ENCODE measurements around the gene KIF1C.

Gene KIF1C

DNA sequence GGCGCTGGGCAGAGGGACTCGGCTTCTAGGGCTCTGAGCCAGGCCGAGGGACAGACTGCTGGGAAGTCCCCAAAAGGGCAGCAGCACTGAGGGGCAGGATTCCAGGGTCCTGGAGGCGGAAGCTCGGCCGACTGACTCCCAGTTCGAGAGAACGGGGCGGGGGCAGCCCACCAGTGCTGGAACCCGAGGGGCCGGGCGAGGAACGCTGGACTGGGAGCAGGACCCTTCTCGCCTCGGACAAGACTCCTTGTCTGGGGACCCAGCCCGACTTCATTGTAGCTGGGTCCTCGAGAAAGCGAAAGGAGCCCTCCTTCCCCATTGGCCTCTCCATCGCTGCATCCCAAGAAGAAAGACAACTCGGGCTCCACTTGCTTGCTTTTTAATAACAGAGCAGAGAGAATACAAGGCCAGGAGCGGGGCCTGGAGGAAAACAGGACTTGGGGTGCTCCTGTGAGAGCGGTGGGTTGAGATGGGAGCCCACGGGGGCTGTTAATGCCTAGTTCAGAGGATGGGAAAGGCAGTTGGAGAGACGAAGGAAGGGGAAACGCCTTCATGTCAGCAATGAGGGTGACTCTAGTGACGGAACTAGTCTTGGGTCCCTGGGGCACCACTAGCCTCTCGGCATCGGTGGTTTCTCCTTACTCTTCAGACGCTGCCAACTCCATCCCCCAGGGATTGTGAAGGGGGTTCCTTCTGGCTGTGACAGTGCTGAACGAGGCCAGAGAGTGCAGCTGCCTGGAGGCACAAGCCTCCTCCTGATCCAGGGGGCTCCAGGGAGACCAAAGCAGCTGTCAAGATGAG lies 9.8 kb upstream of the KIF1C start:
- Histone ChIP-seq H3K27me3 (replicated peaks; ENCODE audit: control insufficient read depth, insufficient read depth, low read length) (no peaks in the 10 kb centered on the region), H3K4me3 (replicated peaks; ENCODE audit: low read depth, low read length) (peak overlapping the region; percentile 91), H3K36me3 (ENCODE audit: control insufficient read depth, insufficient read depth, low read length) (no peaks in the 10 kb centered on the region; the same call in 1 of the 2 replicates)
- TF ChIP-seq, protein P1, sequence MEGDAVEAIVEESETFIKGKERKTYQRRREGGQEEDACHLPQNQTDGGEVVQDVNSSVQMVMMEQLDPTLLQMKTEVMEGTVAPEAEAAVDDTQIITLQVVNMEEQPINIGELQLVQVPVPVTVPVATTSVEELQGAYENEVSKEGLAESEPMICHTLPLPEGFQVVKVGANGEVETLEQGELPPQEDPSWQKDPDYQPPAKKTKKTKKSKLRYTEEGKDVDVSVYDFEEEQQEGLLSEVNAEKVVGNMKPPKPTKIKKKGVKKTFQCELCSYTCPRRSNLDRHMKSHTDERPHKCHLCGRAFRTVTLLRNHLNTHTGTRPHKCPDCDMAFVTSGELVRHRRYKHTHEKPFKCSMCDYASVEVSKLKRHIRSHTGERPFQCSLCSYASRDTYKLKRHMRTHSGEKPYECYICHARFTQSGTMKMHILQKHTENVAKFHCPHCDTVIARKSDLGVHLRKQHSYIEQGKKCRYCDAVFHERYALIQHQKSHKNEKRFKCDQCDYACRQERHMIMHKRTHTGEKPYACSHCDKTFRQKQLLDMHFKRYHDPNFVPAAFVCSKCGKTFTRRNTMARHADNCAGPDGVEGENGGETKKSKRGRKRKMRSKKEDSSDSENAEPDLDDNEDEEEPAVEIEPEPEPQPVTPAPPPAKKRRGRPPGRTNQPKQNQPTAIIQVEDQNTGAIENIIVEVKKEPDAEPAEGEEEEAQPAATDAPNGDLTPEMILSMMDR (IDR thresholded peaks at IDR 0.05; ENCODE audit: insufficient read depth, low read length, poor library complexity, severe bottlenecking), result no peak
- DNase-seq (ENCODE audit: extremely low read depth, insufficient read length), result no peak

DNA sequence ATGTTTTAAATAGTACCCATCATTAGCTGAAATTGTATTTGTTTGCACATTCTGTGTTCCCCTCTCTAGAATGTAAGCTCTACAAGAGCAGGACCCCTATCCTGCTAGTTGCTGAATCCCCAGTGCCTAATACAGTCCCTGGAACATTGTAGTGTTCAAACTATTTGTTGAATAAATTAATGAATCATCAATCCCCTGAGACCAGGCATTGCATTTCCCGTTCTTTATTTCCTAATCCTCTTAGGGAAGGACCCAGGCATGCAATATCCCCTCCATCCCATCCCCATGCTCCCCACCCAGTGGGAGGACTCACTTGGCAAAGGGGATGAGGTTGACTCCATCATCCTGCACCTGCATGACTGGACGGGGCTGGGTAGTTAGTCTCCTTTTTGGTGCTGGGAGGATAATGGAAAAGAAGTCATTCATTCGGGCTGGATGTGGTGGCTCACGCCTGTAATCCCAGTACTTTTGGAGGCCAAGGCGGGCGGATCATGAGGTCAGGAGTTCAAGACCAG lies 3.6 kb upstream of the KIF1C start:
- Histone ChIP-seq H3K36me3 (ENCODE audit: control insufficient read depth, insufficient read depth, low read length) (no peaks in the 10 kb centered on the region; the same call in 1 of the 2 replicates), H3K27me3 (replicated peaks; ENCODE audit: control insufficient read depth, insufficient read depth, low read length) (no peaks in the 10 kb centered on the region)
- TF ChIP-seq, protein P1 (IDR thresholded peaks at IDR 0.05; ENCODE audit: insufficient read depth, low read length, poor library complexity, severe bottlenecking), result no peak

DNA sequence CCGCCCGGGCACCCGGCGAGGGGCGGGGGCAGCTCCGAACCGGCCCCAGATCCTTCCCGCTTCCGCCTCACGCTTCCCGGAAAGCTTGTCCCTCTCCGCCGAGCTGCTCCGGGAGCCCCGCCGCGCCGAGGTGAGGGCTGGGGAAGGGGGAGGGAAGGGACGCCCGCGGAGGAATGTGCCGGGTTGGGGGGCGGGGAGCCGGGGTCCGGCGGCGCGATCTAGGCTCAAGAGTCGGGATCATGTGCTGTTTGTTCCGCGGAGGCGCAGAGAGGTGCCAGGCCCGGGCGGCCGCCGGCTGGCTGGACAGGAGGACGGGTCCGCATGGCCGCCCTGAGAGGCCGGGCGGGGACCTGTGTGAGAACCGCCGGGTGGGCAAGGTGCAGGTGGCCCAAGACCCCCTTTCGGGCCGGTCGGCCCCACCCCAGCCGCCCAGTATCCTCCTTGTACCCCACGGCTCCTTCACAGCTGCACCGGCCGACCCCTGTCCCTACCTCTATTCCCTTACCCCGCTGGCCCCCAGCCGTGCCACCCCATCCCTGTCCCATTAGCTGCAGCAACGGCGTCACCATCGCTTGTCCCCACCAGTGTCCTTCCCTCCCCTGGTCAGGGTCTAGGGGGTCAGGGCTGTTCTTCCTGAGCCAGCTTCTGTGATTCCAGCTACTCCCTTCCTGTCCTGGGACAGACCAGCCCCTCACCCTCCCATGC lies 429 bp downstream of the KIF1C start:
- Histone ChIP-seq H3K27me3 (replicated peaks; ENCODE audit: control insufficient read depth, insufficient read depth, low read length) (no peaks in the 10 kb centered on the region), H3K4me3 (replicated peaks; ENCODE audit: low read depth, low read length) (peak overlapping the region; percentile 96), H3K36me3 (ENCODE audit: control insufficient read depth, insufficient read depth, low read length) (peaks cover 15% of the 10 kb centered on the region)
- TF ChIP-seq, protein P1 (IDR thresholded peaks at IDR 0.05; ENCODE audit: insufficient read depth, low read length, poor library complexity, severe bottlenecking), result no peak
- peak; percentile 55 for DNase-seq (ENCODE audit: extremely low read depth, insufficient read length)

More for the DNA sequence above, 3.6 kb upstream of the KIF1C start:
- no peak for DNase-seq (ENCODE audit: extremely low read depth, insufficient read length)
- no peak overlapping the region for H3K4me3 ChIP-seq (replicated peaks; ENCODE audit: low read depth, low read length)

DNA sequence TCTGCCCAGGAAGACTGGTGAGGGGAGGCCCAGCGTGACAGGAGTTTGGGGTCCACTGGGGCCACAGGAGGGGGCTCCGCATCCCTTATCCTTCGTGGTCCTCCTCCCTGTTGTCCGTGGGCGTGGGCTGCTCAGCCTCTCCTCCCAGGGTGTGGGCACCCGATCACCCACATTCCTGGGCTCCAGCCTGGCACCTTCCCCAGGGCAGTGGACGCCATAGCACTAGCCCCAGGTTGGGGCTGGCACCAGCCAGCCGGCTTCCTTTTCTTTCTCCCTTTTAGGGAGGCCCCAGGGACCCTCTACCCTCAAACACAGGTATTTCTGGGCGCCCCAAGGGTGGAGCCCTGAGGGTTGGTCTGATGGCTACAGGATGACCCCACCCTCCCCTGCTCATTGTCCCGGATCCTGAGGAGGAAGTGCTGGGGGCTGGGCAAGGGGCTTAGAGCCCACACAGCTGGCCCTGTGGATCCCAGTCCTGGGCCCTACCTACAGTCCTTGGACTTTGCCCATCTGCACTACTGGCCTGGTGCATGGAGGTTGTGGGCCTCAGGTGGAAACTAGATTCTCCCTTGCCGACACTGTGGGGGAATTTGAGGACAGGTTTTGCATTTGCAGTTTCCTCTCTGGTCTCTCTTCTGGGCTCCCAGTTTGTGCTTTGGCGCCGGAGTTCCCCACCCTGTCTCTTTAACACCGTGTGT lies 1.1 kb downstream of the KIF1C start:
- Histone ChIP-seq H3K27me3 (replicated peaks; ENCODE audit: control insufficient read depth, insufficient read depth, low read length) (no peaks in the 10 kb centered on the region), H3K36me3 (ENCODE audit: control insufficient read depth, insufficient read depth, low read length) (peaks cover 21% of the 10 kb centered on the region), H3K4me3 (replicated peaks; ENCODE audit: low read depth, low read length) (peak overlapping the region; percentile 96)
- no peak for DNase-seq (ENCODE audit: extremely low read depth, insufficient read length)
- TF ChIP-seq, protein P1 (IDR thresholded peaks at IDR 0.05; ENCODE audit: insufficient read depth, low read length, poor library complexity, severe bottlenecking), result no peak

DNA sequence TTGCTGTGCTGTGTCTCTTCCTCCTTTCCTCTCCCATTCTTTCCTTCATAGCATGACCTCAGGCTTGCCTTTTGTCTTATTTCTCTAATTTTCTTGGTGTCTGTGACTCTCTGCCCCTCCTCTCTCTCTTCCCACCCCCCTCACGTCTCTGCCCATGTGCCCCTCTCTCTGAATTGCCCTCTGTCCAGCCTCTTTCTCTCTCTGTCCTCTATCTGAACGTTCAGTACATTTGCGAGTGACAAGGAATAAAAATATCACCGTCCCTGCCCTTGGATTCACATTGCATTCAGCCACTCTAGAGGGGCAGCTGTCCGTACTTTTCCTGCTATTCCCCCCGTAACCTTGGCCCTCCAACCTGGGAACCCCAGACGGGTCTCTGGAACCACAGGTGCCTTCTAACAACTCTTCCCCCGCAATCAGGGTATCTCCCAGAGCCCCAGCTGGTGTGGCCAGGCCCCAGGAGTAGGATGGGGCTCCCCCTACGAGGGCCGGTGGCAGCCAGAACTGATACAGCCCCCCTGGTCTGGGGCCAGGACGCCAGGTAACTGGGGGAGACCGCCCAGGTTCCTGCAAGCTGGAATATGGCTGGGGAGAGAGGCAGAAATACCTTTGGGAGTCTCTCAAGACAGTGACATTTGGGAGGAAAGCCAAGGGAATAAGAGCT lies 1.8 kb downstream of the KIF1C start:
- H3K4me3 ChIP-seq (replicated peaks; ENCODE audit: low read depth, low read length), result peak overlapping the region; percentile 96
- peaks cover 26% of the 10 kb centered on the region for H3K36me3 ChIP-seq (ENCODE audit: control insufficient read depth, insufficient read depth, low read length)
- H3K27me3 ChIP-seq (replicated peaks; ENCODE audit: control insufficient read depth, insufficient read depth, low read length), result no peaks in the 10 kb centered on the region
- TF ChIP-seq, protein P1 (IDR thresholded peaks at IDR 0.05; ENCODE audit: insufficient read depth, low read length, poor library complexity, severe bottlenecking), result no peak
- DNase-seq (ENCODE audit: extremely low read depth, insufficient read length), result no peak
